Stimulated activated CD8-positive, alpha-beta memory T cell treated with anti-CD3 and anti-CD28 coated beads, Interleukin-15, amount 100 ng/mL, for 1 hour (primary cell): ENCODE measurements around the gene MAGEA3.
"Not testable (repeated sequence)": the region's sequence is repeated elsewhere in the genome, so short reads cannot be mapped to it uniquely, and the experiment has no call there.

Source experiments
- DNase-seq: peaks from one replicate; pipeline ENCODE4 v3.0.0-alpha.2; 2020; ENCODE audit warnings: low read depth

The MAGEA3 gene, protein sequence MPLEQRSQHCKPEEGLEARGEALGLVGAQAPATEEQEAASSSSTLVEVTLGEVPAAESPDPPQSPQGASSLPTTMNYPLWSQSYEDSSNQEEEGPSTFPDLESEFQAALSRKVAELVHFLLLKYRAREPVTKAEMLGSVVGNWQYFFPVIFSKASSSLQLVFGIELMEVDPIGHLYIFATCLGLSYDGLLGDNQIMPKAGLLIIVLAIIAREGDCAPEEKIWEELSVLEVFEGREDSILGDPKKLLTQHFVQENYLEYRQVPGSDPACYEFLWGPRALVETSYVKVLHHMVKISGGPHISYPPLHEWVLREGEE

DNA sequence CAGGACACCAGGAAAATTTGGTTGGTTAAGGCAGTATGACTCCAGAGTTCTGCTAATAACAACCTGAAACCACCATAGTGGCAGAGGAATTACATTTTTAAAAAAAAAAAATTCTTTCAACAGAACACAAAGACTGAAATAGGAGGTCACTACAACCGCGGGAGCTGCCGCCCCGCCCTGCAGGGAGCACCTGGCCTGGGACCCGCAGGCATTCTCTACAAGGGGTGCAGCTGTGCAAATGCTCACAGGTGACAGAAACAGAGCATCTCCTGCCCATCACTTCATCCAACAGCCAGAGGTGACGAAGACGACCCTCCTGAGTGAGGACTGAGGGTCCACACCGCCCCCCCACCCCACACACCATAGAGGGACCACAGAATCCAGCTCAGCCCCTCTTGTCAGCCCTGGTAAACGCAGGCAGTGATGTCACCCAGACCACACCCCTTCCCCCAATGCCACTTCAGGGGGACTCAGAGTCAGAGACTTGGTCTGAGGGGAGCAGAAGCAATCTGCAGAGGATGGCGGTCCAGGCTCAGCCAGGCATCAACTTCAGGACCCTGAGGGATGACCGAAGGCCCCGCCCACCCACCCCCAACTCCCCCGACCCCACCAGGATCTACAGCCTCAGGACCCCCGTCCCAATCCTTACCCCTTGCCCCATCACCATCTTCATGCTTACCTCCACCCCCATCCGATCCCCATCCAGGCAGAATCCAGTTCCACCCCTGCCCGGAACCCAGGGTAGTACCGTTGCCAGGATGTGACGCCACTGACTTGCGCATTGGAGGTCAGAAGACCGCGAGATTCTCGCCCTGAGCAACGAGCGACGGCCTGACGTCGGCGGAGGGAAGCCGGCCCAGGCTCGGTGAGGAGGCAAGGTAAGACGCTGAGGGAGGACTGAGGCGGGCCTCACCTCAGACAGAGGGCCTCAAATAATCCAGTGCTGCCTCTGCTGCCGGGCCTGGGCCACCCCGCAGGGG, at the start of gene MAGEA3:
Gene MAGEA3 (plus strand): TSS at position 843 of the 980 bp plus-strand sequence. CDS start 2,039 bp downstream, outside the sequence.
- not testable (repeated sequence) for DNase-seq

GRCh38 chrX:152652060-152652459, 46.5 kb upstream of the MAGEA3 start:
- DNase-seq = no peak

DNA sequence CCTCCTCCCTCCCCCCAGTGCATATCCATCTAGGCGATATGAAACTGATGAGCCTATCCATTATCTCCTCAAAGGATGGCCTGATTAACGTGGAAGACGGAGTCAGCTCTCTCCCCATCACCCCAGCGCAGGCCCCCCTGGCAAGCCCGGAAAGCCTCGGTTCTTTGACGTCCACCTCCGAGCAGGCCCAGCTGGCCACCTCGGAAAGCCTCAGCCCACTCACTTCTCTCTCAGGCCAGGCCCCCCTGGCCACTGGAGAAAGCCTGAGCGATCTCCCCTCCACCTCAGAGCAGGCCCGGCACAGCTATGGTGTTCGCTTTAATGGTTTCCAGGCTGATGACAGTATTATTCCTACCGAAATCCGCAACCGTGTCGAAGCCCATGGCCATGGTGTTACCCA, 46.1 kb upstream of the MAGEA3 start:
- no peak for DNase-seq

DNA sequence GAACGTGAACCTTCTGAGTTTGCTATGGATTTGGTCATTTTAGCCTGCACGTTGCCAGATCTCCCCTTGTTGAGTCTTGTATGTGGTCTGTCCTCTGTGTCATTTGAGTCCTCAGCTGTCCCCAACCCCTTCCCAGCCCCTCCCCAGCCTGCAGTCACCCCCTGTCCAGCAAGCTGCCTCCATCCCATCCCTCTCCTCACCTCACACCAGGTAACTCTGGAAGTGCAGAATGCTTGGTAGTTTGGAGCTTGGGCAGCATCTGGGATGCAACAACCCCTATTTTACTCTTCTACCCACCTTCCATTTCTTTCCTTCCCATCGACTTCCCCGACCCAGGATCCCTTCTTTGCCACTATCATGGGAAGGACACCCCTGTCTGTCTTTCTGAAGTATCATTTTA, 42.5 kb upstream of the MAGEA3 start:
- DNase-seq = no peak

DNA sequence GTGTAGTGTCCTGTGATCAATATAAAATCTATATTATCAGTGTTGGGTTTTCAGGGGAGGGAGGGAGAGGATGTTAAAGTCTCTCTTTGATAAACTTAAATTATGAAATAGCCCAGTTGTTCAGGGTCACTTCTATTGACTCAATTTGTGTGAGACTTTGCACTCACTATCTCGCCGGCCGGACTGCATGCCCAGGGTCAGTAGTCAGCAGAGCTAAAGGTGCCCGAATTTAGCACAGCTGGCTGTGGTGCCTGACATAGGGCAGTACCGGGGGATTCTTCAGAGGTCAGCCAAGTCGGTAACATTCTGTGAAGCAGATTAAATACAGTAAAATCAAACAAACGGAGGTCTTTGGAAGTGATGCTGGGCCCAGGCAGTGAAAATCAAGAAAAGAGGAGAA, 41.7 kb upstream of the MAGEA3 start:
- no peak for DNase-seq

- no peak for DNase-seq
Observed at GRCh38 chrX:152658302-152658701, 40.3 kb upstream of the MAGEA3 start.

- DNase-seq = no peak
Observed at GRCh38 chrX:152663086-152663485, 35.5 kb upstream of the MAGEA3 start.

DNA sequence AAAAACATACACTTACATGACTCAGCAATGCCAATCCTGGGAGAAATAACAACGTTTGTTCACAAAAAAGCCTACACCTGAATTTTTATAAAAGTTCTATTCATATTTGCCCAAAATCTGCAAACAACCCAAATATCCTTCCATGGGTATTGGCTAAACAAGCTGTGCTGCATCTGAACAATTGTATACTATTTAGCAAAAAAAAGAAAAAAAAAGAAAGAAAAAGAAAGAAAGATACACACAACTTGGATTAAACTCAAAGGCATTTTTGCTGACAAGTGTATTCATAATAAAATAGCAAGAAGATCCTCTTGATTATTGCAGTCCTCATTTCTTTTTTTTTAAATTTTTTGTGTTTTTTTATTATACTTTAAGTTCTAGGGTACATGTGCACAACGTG, 24.5 kb upstream of the MAGEA3 start:
- DNase-seq = no peak

DNA sequence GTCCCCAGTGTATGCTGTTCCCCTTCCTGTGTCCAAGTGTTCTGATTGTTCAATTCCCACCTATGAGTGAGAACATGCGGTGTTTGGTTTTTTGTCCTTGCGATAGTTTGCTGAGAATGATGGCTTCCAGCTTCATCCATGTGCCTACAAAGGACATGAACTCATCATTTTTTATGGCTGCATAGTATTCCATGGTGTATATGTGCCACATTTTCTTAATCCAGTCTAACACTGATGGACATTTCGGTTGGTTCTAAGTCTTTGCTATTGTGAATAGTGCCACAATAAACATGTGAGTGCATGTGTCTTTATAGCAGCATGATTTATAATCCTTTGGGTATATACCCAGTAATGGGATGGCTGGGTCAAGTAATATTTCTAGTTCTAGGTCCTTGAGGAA, 23.9 kb upstream of the MAGEA3 start:
- DNase-seq = not testable (repeated sequence)

GRCh38 chrX:152681012-152681411, 17.6 kb upstream of the MAGEA3 start:
- DNase-seq = not testable (repeated sequence)

GRCh38 chrX:152700390-152700789, 1.8 kb downstream of the MAGEA3 start:
- not testable (repeated sequence) for DNase-seq

DNA sequence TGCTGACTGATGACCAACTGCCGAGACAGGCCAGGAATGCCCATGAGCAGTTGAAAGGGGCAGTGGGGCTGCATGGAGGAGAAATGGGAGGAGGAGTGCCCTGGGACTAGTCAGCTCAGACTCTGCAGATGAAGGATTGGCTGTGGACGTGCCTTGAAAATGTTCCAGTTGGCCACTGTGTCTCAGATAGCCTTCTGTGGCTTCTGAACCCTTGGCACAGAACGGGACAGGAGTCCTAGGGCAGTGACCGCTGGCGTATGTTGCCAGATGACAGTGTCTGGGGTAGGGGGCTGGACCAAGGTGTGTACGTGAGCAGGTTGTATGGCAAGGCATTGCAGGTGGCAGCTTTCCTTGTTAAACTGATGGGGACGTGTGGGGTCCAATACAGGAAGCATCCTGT, 7.9 kb downstream of the MAGEA3 start:
- not testable (repeated sequence) for DNase-seq

DNA sequence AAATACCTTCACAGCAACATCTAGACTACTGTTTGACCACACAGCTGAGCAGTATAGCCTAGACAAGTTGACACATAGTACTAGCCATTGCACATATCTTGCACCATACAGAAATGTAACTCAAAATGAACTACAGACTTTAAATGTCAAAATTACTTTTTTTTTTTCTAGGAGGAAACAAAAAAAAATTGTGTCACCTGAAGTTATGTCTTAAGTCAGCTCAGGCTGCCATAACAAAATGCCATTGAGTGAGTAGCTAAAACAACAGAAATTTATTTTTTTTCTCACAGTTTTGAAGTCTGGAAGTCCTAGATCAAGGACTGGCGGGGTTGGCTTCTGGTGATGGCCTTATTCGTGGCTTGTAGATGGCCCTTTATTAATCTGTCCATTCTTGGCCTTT, 10.6 kb downstream of the MAGEA3 start, which contains the start of gene CSAG2:
Gene CSAG2 (minus strand): TSS at position 101 of the 400 bp plus-strand sequence. CDS start 161 bp downstream, outside the sequence.
- not testable (repeated sequence) for DNase-seq

DNA sequence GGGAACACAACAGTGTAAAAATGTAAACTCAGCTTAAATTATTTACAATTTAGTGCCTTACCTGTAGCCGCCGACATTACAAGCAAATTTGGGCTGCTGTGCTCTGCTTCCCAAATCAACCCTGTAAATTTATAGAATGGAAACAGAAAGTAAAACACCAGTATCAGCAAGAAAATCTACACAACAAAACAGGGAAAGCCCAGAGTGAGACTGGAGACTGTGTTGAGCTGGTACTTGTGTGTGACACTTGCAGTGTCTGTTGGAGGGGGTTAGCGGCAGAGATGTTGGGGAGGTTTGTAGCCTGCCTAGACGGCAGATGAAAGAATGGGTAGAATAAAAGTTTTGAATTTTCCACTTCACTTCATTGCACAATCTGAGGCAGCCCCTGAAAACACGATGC, 14.6 kb downstream of the MAGEA3 start:
- not testable (repeated sequence) for DNase-seq

DNA sequence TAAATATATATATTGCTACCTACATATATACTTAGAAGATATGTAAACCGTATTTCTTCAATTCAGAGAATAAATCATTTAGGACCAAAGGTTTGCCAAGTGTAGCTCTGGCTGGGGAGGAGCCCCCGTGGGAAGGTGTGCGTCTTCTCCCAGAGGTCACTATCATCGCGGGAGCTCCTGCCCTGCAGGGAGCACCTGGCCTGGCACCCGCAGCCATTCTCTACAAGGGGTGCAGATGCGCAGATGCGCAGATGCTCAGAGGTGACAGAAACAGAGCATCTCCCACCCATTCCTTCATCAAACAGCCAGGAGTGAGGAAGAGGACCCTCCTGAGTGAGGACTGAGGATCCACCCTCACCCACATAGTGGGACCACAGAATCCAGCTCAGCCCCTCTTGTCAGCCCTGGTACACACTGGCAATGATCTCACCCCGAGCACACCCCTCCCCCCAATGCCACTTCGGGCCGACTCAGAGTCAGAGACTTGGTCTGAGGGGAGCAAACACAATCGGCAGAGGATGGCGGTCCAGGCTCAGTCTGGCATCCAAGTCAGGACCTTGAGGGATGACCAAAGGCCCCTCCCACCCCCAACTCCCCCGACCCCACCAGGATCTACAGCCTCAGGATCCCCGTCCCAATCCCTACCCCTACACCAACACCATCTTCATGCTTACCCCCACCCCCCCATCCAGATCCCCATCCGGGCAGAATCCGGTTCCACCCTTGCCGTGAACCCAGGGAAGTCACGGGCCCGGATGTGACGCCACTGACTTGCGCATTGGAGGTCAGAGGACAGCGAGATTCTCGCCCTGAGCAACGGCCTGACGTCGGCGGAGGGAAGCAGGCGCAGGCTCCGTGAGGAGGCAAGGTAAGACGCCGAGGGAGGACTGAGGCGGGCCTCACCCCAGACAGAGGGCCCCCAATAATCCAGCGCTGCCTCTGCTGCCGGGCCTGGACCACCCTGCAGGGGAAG, 15.5 kb downstream of the MAGEA3 start, which contains the start of gene MAGEA2B:
Gene MAGEA2B (plus strand): TSS at position 814 of the 973 bp plus-strand sequence. CDS start 2,479 bp downstream, outside the sequence.
- not testable (repeated sequence) for DNase-seq

DNA sequence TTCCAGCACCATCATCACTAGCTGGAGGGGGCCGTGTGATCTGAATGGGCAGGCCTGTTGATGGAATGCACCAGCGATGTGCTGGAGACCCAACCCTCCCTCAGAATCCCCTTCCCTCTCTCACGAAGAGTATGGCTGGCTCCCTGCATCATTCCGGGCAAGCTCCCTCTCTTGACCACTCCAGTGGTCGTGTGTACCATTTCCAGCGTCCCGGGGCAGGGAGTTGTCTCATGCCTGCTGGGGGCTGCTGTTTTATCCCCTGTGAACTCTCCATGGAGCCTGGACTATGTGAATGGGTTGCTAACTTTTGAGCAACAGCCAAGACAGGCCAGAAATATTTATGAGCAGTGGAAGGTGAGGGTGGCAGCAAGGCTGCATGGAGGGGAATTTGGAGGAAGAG, 26.8 kb downstream of the MAGEA3 start:
- no peak for DNase-seq

DNA sequence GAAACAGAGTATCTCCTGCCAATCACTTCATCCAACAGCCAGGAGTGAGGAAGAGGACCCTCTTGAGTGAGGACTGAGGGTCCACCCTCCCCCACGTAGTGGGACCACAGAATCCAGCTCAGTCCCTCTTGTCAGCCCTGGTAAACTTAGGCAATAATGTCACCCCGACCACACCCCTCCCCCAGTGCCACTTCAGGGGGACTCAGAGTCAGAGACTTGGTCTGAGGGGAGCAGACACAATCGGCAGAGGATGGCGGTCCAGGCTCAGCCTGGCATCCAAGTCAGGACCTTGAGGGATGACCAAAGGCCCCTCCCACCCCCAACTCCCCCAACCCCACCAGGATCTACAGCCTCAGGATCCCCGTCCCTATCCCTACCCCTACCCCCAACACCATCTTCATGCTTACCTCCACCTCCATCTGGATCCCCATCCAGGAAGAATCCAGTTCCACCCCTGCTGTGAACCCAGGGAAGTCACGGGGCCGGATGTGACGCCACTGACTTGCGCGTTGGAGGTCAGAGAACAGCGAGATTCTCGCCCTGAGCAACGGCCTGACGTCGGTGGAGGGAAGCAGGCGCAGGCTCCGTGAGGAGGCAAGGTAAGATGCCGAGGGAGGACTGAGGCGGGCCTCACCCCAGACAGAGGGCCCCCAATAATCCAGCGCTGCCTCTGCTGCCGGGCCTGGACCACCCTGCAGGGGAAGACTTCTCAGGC, 34.8 kb downstream of the MAGEA3 start, which contains the start of the genes CSAG1 and MAGEA12:
Gene CSAG1 (minus strand): TSS at position 461 of the 715 bp plus-strand sequence. CDS start 1,261 bp downstream, outside the sequence.
Gene MAGEA12 (plus strand): TSS at position 497 of the 715 bp plus-strand sequence. CDS start 2,405 bp downstream, outside the sequence.
- no peak for DNase-seq

DNA sequence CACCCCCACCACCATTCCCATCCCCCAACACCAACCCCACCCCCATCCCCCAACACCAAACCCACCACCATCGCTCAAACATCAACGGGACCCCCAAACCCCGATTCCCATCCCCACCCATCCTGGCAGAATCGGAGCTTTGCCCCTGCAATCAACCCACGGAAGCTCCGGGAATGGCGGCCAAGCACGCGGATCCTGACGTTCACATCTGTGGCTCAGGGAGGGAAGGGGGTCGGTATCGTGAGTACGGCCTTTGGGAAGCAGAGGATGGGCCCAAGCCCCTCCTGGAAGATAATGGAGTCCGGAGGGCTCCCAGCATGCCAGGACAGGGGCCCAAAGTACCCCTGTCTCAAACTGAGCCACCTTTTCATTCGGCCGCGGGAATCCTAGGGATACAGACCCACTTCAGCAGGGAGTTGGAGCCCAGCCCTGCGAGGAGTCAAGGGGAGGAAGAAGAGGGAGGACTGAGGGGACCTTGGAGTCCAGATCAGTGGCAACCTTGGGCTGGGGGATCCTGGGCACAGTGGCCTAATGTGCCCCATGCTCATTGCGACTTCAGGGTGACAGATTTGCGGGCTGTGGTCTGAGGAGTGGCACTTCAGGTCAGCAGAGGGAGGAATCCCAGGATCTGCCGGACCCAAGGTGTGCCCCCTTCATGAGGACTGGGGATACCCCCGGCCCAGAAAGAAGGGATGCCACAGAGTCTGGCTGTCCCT, 35.7 kb downstream of the MAGEA3 start:
- not testable (repeated sequence) for DNase-seq

DNA sequence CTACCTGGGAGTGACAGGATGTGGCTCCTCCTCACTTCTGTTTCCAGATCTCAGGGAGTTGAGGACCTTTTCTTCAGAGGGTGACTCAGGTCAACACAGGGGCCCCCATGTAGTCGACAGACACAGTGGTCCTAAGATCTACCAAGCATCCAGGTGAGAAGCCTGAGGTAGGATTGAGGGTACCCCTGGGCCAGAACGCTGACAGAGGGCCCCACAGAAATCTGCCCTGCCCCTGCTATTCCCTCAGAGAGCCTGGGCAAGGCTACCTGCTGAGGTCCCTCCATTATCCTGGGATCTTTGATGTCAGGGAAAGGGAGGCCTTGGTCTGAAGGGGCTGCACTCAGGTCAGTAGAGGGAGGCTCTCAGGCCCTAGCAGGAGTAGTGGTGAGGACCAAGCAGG, 36.5 kb downstream of the MAGEA3 start:
- DNase-seq = no peak
